UCSD-AML1 (cell line): ENCODE measurements around the gene TRIO.
"Not testable (repeated sequence)": the region's sequence is repeated elsewhere in the genome, so short reads cannot be mapped to it uniquely, and the experiment has no call there.

Experiments used
- DNase-seq: peaks from one replicate; lab custom pipeline; 2025; ENCODE audit not compliant: unreplicated experiment; lab: John Stamatoyannopoulos, UW

Gene TRIO

GRCh38 chr5:14142827-14143545, at the start of gene TRIO:
TSS of gene TRIO (plus strand) at chr5:14143342. CDS start at chr5:14143726, 384 bp downstream.
- peak; percentile 88 for DNase-seq

GRCh38 chr5:14097380-14097779, 45.8 kb upstream of the TRIO start:
- not testable (repeated sequence) for DNase-seq

GRCh38 chr5:14097998-14098471, 45.1 kb upstream of the TRIO start:
- no peak for DNase-seq

GRCh38 chr5:14100281-14100680, 42.9 kb upstream of the TRIO start:
- DNase-seq, result no peak

- DNase-seq, result no peak
These were observed 41.2 kb upstream of the TRIO start for GRCh38 chr5:14101922-14102321.

GRCh38 chr5:14102666-14103065, 40.5 kb upstream of the TRIO start:
- no peak for DNase-seq

- no peak for DNase-seq
These were observed 37.3 kb upstream of the TRIO start for GRCh38 chr5:14105718-14106410.

GRCh38 chr5:14107536-14107935, 35.6 kb upstream of the TRIO start:
- no peak for DNase-seq

GRCh38 chr5:14108170-14108996, 34.8 kb upstream of the TRIO start:
- DNase-seq, result peak; percentile 29

- no peak for DNase-seq
These were observed 33.9 kb upstream of the TRIO start for GRCh38 chr5:14109041-14109747.

- no peak for DNase-seq
These were observed 33.4 kb upstream of the TRIO start for GRCh38 chr5:14109771-14110170.

GRCh38 chr5:14110196-14110595, 32.9 kb upstream of the TRIO start:
- DNase-seq, result no peak

GRCh38 chr5:14110680-14111079, 32.5 kb upstream of the TRIO start:
- DNase-seq, result no peak

- no peak for DNase-seq
These were observed 30.0 kb upstream of the TRIO start for GRCh38 chr5:14112998-14113652.

GRCh38 chr5:14114615-14115251, 28.4 kb upstream of the TRIO start:
- no peak for DNase-seq

- DNase-seq, result no peak
These were observed 27.7 kb upstream of the TRIO start for GRCh38 chr5:14115323-14115895.

- no peak for DNase-seq
These were observed 24.4 kb upstream of the TRIO start for GRCh38 chr5:14118551-14119320.

GRCh38 chr5:14120176-14120575, 23.0 kb upstream of the TRIO start:
- no peak for DNase-seq

GRCh38 chr5:14121552-14121951, 21.6 kb upstream of the TRIO start:
- no peak for DNase-seq
